GM19193 (cell line): ENCODE data around the gene RSL1D1.

Experiments
- POLR2A ChIP-seq: IDR thresholded peaks from 4 replicates; pipeline ENCODE4 v1.6.1; 2011; ENCODE audit not compliant: insufficient read depth, insufficient read length; ENCODE audit errors: extremely low read depth

Gene RSL1D1

GRCh38 chr16:11869353-11870228 lies 18.2 kb upstream of the RSL1D1 start:
- TF ChIP-seq POLR2A = no peak

GRCh38 chr16:11868412-11868980 lies 17.2 kb upstream of the RSL1D1 start:
- no peak for TF ChIP-seq POLR2A

- no peak for TF ChIP-seq POLR2A
Measured at GRCh38 chr16:11862489-11862888, 11.1 kb upstream of the RSL1D1 start.

GRCh38 chr16:11857161-11857560 lies 5.8 kb upstream of the RSL1D1 start:
- TF ChIP-seq POLR2A = no peak

GRCh38 chr16:11852092-11852809 lies 909 bp upstream of the RSL1D1 start:
- TF ChIP-seq POLR2A = no peak

GRCh38 chr16:11848842-11849241 lies 2.5 kb downstream of the RSL1D1 start:
- TF ChIP-seq POLR2A = no peak

GRCh38 chr16:11844499-11844898 lies 6.8 kb downstream of the RSL1D1 start:
- TF ChIP-seq POLR2A = no peak

- no peak for TF ChIP-seq POLR2A
Measured at GRCh38 chr16:11843861-11844260, 7.5 kb downstream of the RSL1D1 start.

- TF ChIP-seq POLR2A = no peak
Measured at GRCh38 chr16:11843206-11843605, 8.1 kb downstream of the RSL1D1 start.

GRCh38 chr16:11841026-11841425 lies 10.3 kb downstream of the RSL1D1 start:
- no peak for TF ChIP-seq POLR2A

GRCh38 chr16:11836650-11837244 lies 14.6 kb downstream of the RSL1D1 start:
- no peak for TF ChIP-seq POLR2A

- TF ChIP-seq POLR2A = no peak
Measured at GRCh38 chr16:11835891-11836649, 15.3 kb downstream of the RSL1D1 start.

- TF ChIP-seq POLR2A = no peak
Measured at GRCh38 chr16:11835309-11835708, 16.0 kb downstream of the RSL1D1 start.

GRCh38 chr16:11833951-11834695 lies 17.2 kb downstream of the RSL1D1 start:
- TF ChIP-seq POLR2A = no peak
